Neural cell (in vitro differentiated cells): Measurements from ENCODE around the gene MRGPRE. TPM values are rescaled to one million over a fixed set of nuclear protein-coding genes. Genes with fewer than 3 reads are reported as not detected.

Experiments used
- H2AFZ ChIP-seq: fragments of 200-600, 300-800 bp; sonication (generic), shearing (Covaris generic); 2 replicates; pipeline ENCODE4 v1.6.0; 2014; ENCODE audit warnings: low read depth, mild to moderate bottlenecking, antibody characterized with exemption, low read length, moderate library complexity
- H3F3A ChIP-seq: fragments of 200-600 bp; shearing (Covaris generic); 2 replicates; pipeline ENCODE4 v1.6.1; 2016; ENCODE audit warnings: mild to moderate bottlenecking, moderate library complexity, mixed read lengths, antibody characterized with exemption, low read length; ENCODE audit not compliant: insufficient read depth, poor library complexity, severe bottlenecking
- H3K27ac ChIP-seq: fragments of 200-600, 300-800 bp; sonication (generic), shearing (Covaris generic); 2 replicates; pipeline ENCODE4 v1.5.1; 2014; ENCODE audit warnings: mild to moderate bottlenecking, low read length, moderate library complexity
- H3K27me3 ChIP-seq: fragments of 300-800, 200-600 bp; sonication (generic), shearing (Covaris generic); 2 replicates; pipeline ENCODE4 v1.6.0; 2014; ENCODE audit warnings: mild to moderate bottlenecking, low read depth, low read length, moderate library complexity; ENCODE audit not compliant: insufficient read depth
- H3K36me3 ChIP-seq: fragments of 300-800, 200-600 bp; sonication (generic), shearing (Covaris generic); 2 replicates; pipeline ENCODE4 v1.5.1; 2014; ENCODE audit warnings: mild to moderate bottlenecking, antibody characterized with exemption, low read length, moderate library complexity; ENCODE audit not compliant: insufficient read depth
- H3K4me2 ChIP-seq: fragments of 300-800, 200-600 bp; sonication (generic), shearing (Covaris generic); 2 replicates; pipeline ENCODE4 v1.6.0; 2014; ENCODE audit warnings: mild to moderate bottlenecking, low read length
- H3K4me3 ChIP-seq: fragments of 300-800, 200-600 bp; sonication (generic), shearing (Covaris generic); 2 replicates; pipeline ENCODE4 v1.5.1; 2014; ENCODE audit warnings: mild to moderate bottlenecking, low read length, moderate library complexity
- H3K79me2 ChIP-seq: fragments of 200-600 bp; shearing (Covaris generic); replicated peaks from 2 replicates; pipeline ENCODE4 v1.6.0; 2014; ENCODE audit warnings: mild to moderate bottlenecking, low read length, moderate library complexity; ENCODE audit not compliant: insufficient read depth
- H3K9ac ChIP-seq: fragments of 300-800, 200-600 bp; sonication (generic), shearing (Covaris generic); 2 replicates; pipeline ENCODE4 v1.6.1; 2016; ENCODE audit warnings: mild to moderate bottlenecking, low read length, mixed read lengths
- H3K9me2 ChIP-seq: fragments of 200-600 bp; shearing (Covaris generic); 2 replicates; pipeline ENCODE4 v1.6.1; 2016; ENCODE audit warnings: mild to moderate bottlenecking, low read length, mixed read lengths; ENCODE audit not compliant: insufficient read depth
- H3K9me3 ChIP-seq: fragments of 200-600, 300-800 bp; sonication (generic), shearing (Covaris generic); 2 replicates; pipeline ENCODE4 v1.6.1; 2016; ENCODE audit warnings: mild to moderate bottlenecking, mixed run types, low read length, moderate library complexity, mixed read lengths
- H4K20me1 ChIP-seq: fragments of 200-600 bp; shearing (Covaris generic); 2 replicates; pipeline ENCODE4 v1.6.1; 2016; ENCODE audit warnings: mild to moderate bottlenecking, mixed run types; ENCODE audit not compliant: insufficient read depth
- EP300 ChIP-seq: fragments of 450-650 bp; conservative IDR thresholded peaks from 2 replicates; pipeline ENCODE4 v1.6.1; 2014; ENCODE audit warnings: antibody characterized with exemption, mild to moderate bottlenecking, moderate library complexity; ENCODE audit not compliant: poor library complexity, severe bottlenecking
- EZH2 ChIP-seq: fragments of 200-600, 300-800 bp; shearing (Covaris generic), sonication (generic); IDR thresholded peaks from 2 replicates; pipeline ENCODE4 v1.6.1; 2014; ENCODE audit warnings: antibody characterized with exemption, low read length, borderline replicate concordance, mild to moderate bottlenecking; ENCODE audit not compliant: insufficient read depth, poor library complexity, severe bottlenecking
- MXI1 ChIP-seq: fragments of 450-650 bp; conservative IDR thresholded peaks from 2 replicates; pipeline ENCODE4 v1.6.1; 2014; ENCODE audit warnings: antibody characterized with exemption, mild to moderate bottlenecking; ENCODE audit not compliant: poor library complexity, severe bottlenecking
- POLR2AphosphoS5 ChIP-seq: IDR thresholded peaks from 2 replicates; pipeline ENCODE4 v1.6.1; 2012
- RAD21 ChIP-seq: fragments of 450-650 bp; conservative IDR thresholded peaks from 2 replicates; pipeline ENCODE4 v1.6.1; 2014; ENCODE audit warnings: antibody characterized with exemption, mild to moderate bottlenecking, moderate library complexity
- REST ChIP-seq: IDR thresholded peaks from 2 replicates; pipeline ENCODE4 v1.6.1; 2012; ENCODE audit warnings: borderline replicate concordance
- SMC3 ChIP-seq: fragments of 450-650 bp; conservative IDR thresholded peaks from 2 replicates; pipeline ENCODE4 v1.6.1; 2014; ENCODE audit warnings: antibody characterized with exemption, mild to moderate bottlenecking, moderate library complexity; ENCODE audit not compliant: poor library complexity
- TAF1 ChIP-seq: IDR thresholded peaks from 2 replicates; pipeline ENCODE4 v1.6.1; 2012; ENCODE audit warnings: low read depth
- polyA plus RNA-seq: library from polyadenylated mRNA; depleted of rRNA; stranded (reverse); fragments of >200 nt; gene quantifications from 2 replicates; pipeline ENCODE4 v1.2.3, GENCODE V29; 2014
- TF ChIP-seq, protein P1 (sequence below): fragments of 450-650 bp; IDR thresholded peaks from 2 replicates; pipeline ENCODE4 v1.5.1; 2014; ENCODE audit warnings: antibody characterized with exemption, mild to moderate bottlenecking, moderate library complexity; ENCODE audit not compliant: poor library complexity, severe bottlenecking

MRGPRE gene
- polyA plus RNA-seq, 1 donor from 2014 or later = 0.28 TPM

GRCh38 chr11:3180869-3181268 lies 51.3 kb downstream of the MRGPRE start:
- Histone ChIP-seq H2AFZ (no peak overlapping the region), H3K79me2 (no peaks in the 10 kb centered on the region), H3K9me3 (no peaks in the 10 kb centered on the region), H3K27ac (no peak overlapping the region), H3K36me3 (no peaks in the 10 kb centered on the region), H3K4me2 (no peak overlapping the region), H3K4me3 (no peak overlapping the region), H3F3A (no peaks in the 10 kb centered on the region), H3K9me2 (no peaks in the 10 kb centered on the region), H4K20me1 (no peaks in the 10 kb centered on the region), H3K9ac (no peak overlapping the region), H3K27me3 (no peaks in the 10 kb centered on the region)
- TF ChIP-seq RAD21 (no peak), REST (no peak), POLR2AphosphoS5 (no peak), EZH2 (no peak), TAF1 (no peak)
- TF ChIP-seq, protein P1, sequence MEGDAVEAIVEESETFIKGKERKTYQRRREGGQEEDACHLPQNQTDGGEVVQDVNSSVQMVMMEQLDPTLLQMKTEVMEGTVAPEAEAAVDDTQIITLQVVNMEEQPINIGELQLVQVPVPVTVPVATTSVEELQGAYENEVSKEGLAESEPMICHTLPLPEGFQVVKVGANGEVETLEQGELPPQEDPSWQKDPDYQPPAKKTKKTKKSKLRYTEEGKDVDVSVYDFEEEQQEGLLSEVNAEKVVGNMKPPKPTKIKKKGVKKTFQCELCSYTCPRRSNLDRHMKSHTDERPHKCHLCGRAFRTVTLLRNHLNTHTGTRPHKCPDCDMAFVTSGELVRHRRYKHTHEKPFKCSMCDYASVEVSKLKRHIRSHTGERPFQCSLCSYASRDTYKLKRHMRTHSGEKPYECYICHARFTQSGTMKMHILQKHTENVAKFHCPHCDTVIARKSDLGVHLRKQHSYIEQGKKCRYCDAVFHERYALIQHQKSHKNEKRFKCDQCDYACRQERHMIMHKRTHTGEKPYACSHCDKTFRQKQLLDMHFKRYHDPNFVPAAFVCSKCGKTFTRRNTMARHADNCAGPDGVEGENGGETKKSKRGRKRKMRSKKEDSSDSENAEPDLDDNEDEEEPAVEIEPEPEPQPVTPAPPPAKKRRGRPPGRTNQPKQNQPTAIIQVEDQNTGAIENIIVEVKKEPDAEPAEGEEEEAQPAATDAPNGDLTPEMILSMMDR = no peak

- no peak for TF ChIP-seq MXI1
- no peak for TF ChIP-seq POLR2AphosphoS5
- TF ChIP-seq, protein P1 = no peak
- no peak overlapping the region for H3K9ac ChIP-seq
- H4K20me1 ChIP-seq = no peaks in the 10 kb centered on the region
- no peaks in the 10 kb centered on the region for H3K9me2 ChIP-seq
- H3K36me3 ChIP-seq = no peaks in the 10 kb centered on the region
- no peak overlapping the region for H2AFZ ChIP-seq
- no peak overlapping the region for H3K4me2 ChIP-seq
- H3F3A ChIP-seq = no peaks in the 10 kb centered on the region
- H3K27me3 ChIP-seq = no peaks in the 10 kb centered on the region
- H3K79me2 ChIP-seq = no peaks in the 10 kb centered on the region
- H3K4me3 ChIP-seq = no peak overlapping the region
- H3K27ac ChIP-seq = no peak overlapping the region
- H3K9me3 ChIP-seq = no peaks in the 10 kb centered on the region
Measured at GRCh38 chr11:3178349-3178748, 53.9 kb downstream of the MRGPRE start.

- no peak overlapping the region for H3K9ac ChIP-seq
- H3K9me3 ChIP-seq = no peaks in the 10 kb centered on the region
- no peaks in the 10 kb centered on the region for H3F3A ChIP-seq
- no peak overlapping the region for H3K4me3 ChIP-seq
- H3K9me2 ChIP-seq = no peaks in the 10 kb centered on the region
- H4K20me1 ChIP-seq = no peaks in the 10 kb centered on the region
- H3K4me2 ChIP-seq = no peak overlapping the region
- no peaks in the 10 kb centered on the region for H3K79me2 ChIP-seq
- H3K27ac ChIP-seq = no peak overlapping the region
- no peak overlapping the region for H2AFZ ChIP-seq
- no peaks in the 10 kb centered on the region for H3K27me3 ChIP-seq
- H3K36me3 ChIP-seq = no peaks in the 10 kb centered on the region
- TF ChIP-seq TAF1 = no peak
- TF ChIP-seq SMC3 = no peak
- TF ChIP-seq MXI1 = no peak
- TF ChIP-seq EP300 = no peak
- no peak for TF ChIP-seq RAD21
- no peak for TF ChIP-seq REST
- TF ChIP-seq EZH2 = no peak
- TF ChIP-seq, protein P1 = no peak
Measured at GRCh38 chr11:3177931-3178330, 54.3 kb downstream of the MRGPRE start.
